GM11168 (cell line): ENCODE measurements around the gene NAGK.
"Not testable (repeated sequence)": the region's sequence is repeated elsewhere in the genome, so short reads cannot be mapped to it uniquely, and the experiment has no call there.

Experiments
- in situ Hi-C: fragments of 300-500 bp; cut with MboI; formaldehyde crosslinking; loops from one replicate; pipeline ENCODE4 v1.12.0; 2022; ENCODE audit warnings: low sequenced_read_pairs; ENCODE audit not compliant: unreplicated experiment

NAGK gene

GRCh38 chr2:71067567-71068217, 756 bp upstream of the NAGK start:
- in situ Hi-C loops, result no loop called here

- in situ Hi-C loops, result no loop called here
Observed at GRCh38 chr2:71069376-71069775, 928 bp downstream of the NAGK start.

- in situ Hi-C loops, result no loop called here
Observed at GRCh38 chr2:71070294-71071093, 2.0 kb downstream of the NAGK start.

- in situ Hi-C loops, result no loop called here
Observed at GRCh38 chr2:71071681-71072398, 3.4 kb downstream of the NAGK start.

- in situ Hi-C loops, result no loop called here
Observed at GRCh38 chr2:71072492-71072891, 4.0 kb downstream of the NAGK start.

GRCh38 chr2:71073475-71073874, 5.0 kb downstream of the NAGK start:
- in situ Hi-C loops, result no loop called here

- in situ Hi-C loops, result no loop called here
Observed at GRCh38 chr2:71074893-71075395, 6.5 kb downstream of the NAGK start.

GRCh38 chr2:71078624-71079023, 10.2 kb downstream of the NAGK start:
- in situ Hi-C loops, result no loop called here

- in situ Hi-C loops, result no loop called here
Observed at GRCh38 chr2:71082402-71083252, 14.2 kb downstream of the NAGK start.

- in situ Hi-C loops, result not testable (repeated sequence)
Observed at GRCh38 chr2:71083297-71083696, 14.8 kb downstream of the NAGK start.

- in situ Hi-C loops, result not testable (repeated sequence)
Observed at GRCh38 chr2:71083752-71084312, 15.4 kb downstream of the NAGK start.

- in situ Hi-C loops, result not testable (repeated sequence)
Observed at GRCh38 chr2:71085325-71086003, 17.0 kb downstream of the NAGK start.

- in situ Hi-C loops, result not testable (repeated sequence)
Observed at GRCh38 chr2:71089475-71089874, 21.0 kb downstream of the NAGK start.

GRCh38 chr2:71091808-71092207, 23.4 kb downstream of the NAGK start:
- in situ Hi-C loops, result not testable (repeated sequence)

- in situ Hi-C loops, result not testable (repeated sequence)
Observed at GRCh38 chr2:71092491-71093260, 24.2 kb downstream of the NAGK start.

GRCh38 chr2:71100195-71100964, 31.9 kb downstream of the NAGK start:
- in situ Hi-C loops, result no loop called here

GRCh38 chr2:71101656-71102055, 33.2 kb downstream of the NAGK start:
- in situ Hi-C loops, result no loop called here
